Left forelimb (tissue), 1 donor: ENCODE measurements around the gene OPN1SW.

Experiments used
- DNase-seq: peaks from one replicate; pipeline ENCODE4 v3.0.0-alpha.2; 2018; ENCODE audit warnings: low spot score

Gene OPN1SW

GRCh38 chr7:128757203-128757602 lies 18.4 kb downstream of the OPN1SW start:
- no peak for DNase-seq

GRCh38 chr7:128755819-128756476 lies 19.6 kb downstream of the OPN1SW start:
- DNase-seq: no peak

GRCh38 chr7:128755075-128755818 lies 20.3 kb downstream of the OPN1SW start:
- DNase-seq: no peak

- no peak for DNase-seq
Measured at GRCh38 chr7:128752251-128752650, 23.3 kb downstream of the OPN1SW start.

- DNase-seq: no peak
Measured at GRCh38 chr7:128747327-128748079, 28.1 kb downstream of the OPN1SW start.

GRCh38 chr7:128745706-128746105 lies 29.9 kb downstream of the OPN1SW start:
- no peak for DNase-seq

GRCh38 chr7:128744366-128744905 lies 31.2 kb downstream of the OPN1SW start:
- no peak for DNase-seq

GRCh38 chr7:128743112-128743772 lies 32.4 kb downstream of the OPN1SW start:
- DNase-seq: no peak

- no peak for DNase-seq
Measured at GRCh38 chr7:128742206-128742605, 33.4 kb downstream of the OPN1SW start.

- DNase-seq: no peak
Measured at GRCh38 chr7:128741491-128741890, 34.1 kb downstream of the OPN1SW start.

- no peak for DNase-seq
Measured at GRCh38 chr7:128740996-128741395, 34.6 kb downstream of the OPN1SW start.

GRCh38 chr7:128739990-128740682 lies 35.5 kb downstream of the OPN1SW start:
- DNase-seq: no peak

GRCh38 chr7:128739048-128739962 lies 36.3 kb downstream of the OPN1SW start, which contains the start of gene CALU:
Gene CALU, plus strand, starts transcription at chr7:128739359. Its CDS starts 9,225 bp downstream, at chr7:128748584.
- peak; percentile 99 for DNase-seq

- DNase-seq: no peak
Measured at GRCh38 chr7:128738570-128739047, 37.0 kb downstream of the OPN1SW start.

- DNase-seq: no peak
Measured at GRCh38 chr7:128737867-128738385, 37.7 kb downstream of the OPN1SW start.

GRCh38 chr7:128737441-128737840 lies 38.2 kb downstream of the OPN1SW start:
- no peak for DNase-seq

GRCh38 chr7:128735436-128735835 lies 40.2 kb downstream of the OPN1SW start:
- no peak for DNase-seq

GRCh38 chr7:128734890-128735289 lies 40.7 kb downstream of the OPN1SW start:
- DNase-seq: no peak

- DNase-seq: no peak
Measured at GRCh38 chr7:128733278-128733645, 42.3 kb downstream of the OPN1SW start.
